GM21529 (cell line): ENCODE data around the gene YTHDF2.

Source experiments
- ATAC-seq: cut with Tn5 transposase; IDR thresholded peaks from one replicate; pipeline ENCODE4 v1.9.1; 2021; ENCODE audit not compliant: unreplicated experiment

Gene YTHDF2

GRCh38 chr1:28796352-28797211 is 59.8 kb downstream of the YTHDF2 start:
- no peak for ATAC-seq

DNA sequence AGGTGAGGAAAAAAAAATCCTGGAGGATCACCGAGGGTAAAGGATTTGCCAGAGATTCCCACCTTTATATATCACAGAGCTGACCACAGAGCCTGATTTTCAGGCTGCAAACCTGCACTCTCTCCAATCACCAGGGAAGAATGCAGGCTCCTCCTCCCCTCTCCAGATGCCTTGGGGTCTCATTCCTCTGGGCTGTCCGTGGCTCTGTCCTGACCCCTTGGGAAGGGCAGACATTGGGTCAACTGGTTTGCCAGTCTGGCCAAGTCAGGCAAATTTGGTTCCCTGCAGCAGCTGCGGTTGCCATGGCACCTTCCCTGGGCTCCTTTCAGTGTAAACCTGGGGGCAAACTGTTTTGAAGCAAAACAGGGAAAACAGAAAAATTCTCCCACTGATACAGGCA is 63.6 kb downstream of the YTHDF2 start:
- no peak for ATAC-seq

- ATAC-seq, result no peak
These were observed 64.7 kb downstream of the YTHDF2 start for GRCh38 chr1:28801461-28801860.

DNA sequence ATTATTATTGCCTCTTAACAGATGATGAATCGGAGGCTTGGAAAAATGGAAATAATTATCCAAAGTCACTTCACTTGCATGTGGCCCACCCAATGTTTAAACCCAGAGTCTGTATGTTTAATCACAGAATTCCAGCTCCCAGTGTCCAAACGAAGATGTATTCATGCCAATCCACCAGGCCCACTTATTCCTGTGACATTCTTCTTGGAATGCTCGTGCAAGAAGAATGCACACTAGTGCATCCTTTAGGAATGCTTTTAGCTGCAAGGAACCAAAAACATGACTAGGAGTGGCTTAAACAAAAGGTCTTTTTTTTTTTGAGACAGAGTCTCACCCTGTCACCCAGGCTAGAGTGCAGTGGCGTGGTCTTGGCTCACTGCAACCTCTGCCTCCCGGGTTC is 66.3 kb downstream of the YTHDF2 start:
- ATAC-seq, result no peak

- ATAC-seq, result no peak
These were observed 66.9 kb downstream of the YTHDF2 start for GRCh38 chr1:28803662-28804061.

DNA sequence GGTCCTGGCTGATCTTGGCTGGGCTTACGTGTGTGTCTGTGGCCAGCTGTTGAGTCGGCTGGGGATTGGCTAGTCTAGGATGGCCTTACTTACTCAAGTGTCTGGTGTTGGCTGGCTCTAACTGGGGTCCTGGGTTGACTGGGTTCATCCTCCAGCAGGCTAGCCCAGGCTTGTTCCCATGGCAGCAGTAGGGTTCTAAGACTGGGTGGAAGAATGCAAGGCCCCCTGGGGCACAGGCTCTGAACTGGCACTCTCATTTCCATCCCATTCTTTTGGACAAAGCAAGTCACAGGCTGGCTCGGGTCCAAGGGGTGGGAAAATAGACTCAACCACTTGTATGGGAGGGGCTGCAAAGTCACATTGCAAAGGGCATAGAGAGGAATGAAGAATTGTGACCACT is 67.3 kb downstream of the YTHDF2 start:
- no peak for ATAC-seq

DNA sequence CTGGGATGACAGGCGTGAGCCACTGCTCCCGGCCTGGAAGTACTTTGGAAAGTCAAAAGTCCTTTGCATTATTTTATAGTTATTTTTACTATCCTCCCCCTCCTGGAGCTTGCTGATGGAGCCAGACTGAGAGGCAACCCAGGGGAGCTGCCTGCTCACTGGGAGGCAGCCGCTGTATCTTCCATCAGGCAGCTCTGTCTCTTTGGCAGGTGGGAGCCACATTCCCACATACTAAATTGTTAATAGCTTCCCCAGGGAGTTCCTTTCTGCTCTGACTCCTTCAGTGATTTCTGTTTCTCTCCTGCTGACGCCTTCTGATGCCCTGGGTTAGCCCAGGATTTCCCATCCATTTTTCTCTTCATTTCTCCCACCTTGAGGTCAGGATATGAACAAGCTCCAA is 70.3 kb downstream of the YTHDF2 start:
- ATAC-seq, result no peak

DNA sequence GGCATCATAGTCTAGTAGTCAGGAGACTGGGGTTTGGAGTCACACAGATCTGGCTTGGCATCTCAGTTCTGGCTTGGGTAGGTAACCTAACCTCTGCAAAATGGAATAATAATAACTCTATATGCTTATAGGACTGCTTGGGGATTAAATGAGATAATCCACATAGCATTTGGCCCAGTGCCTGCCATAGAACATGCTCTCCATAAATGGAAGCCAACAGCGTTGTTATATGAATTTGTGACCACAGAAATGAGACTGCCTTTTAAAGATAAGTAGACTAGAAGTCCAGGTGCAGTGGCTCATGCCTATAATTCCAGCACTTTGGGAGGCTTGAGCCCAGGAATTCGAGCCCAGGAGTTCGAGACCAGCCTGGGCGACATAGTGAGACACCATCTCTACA is 71.2 kb downstream of the YTHDF2 start:
- ATAC-seq, result no peak

DNA sequence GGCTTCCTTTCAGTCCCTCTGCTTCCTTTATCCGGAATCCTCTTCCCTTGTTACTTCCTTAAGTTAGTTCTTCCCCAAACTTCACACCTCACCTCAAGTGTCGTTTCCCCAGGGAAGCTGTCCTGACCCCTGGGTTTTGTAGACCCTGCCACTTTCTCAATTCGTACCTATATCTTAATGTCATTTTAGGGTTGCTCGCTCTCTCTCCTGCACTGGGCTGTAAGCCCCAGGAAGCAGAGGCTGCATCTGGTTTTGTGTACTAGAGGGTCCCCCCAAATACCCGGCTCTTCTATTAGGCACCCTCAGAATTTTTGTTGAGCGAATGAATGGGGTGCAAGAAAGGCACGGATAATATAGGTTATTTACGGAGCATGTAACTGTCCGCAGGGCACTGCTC is 74.6 kb downstream of the YTHDF2 start:
- ATAC-seq, result no peak

- no peak for ATAC-seq
These were observed 75.3 kb downstream of the YTHDF2 start, which contains the start of gene OPRD1 for GRCh38 chr1:28811766-28812668. Gene OPRD1 (plus strand): TSS chr1:28812170. CDS start chr1:28812384, 214 bp downstream.

- no peak for ATAC-seq
These were observed 76.1 kb downstream of the YTHDF2 start for GRCh38 chr1:28812669-28813468.

DNA sequence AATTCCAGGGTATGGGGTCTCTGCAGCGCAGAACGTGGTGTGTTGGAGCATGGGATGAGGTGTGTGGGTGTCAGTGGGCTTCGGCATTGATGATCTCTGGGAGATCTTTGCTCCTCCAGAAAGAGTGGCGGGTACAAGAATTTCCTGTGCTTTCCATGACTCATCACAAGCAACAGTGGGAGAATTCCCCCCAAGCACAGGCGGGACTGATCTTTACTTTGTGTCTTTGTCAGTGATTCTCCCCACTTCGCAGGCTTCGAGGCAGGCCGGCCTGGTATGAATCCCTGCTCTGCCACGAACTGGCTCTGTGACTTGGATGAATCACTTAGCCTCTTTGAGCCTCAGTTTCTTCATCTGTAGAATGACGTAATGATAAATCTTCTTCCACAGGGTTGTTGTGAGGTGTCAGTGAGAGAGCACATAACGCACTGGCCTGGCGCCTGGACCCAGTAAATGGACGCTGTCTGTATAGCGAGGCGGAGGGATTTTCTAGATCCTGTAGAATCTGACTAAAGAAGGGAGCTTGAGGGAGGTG is 77.3 kb downstream of the YTHDF2 start:
- ATAC-seq, result no peak

GRCh38 chr1:28815533-28816185 is 78.9 kb downstream of the YTHDF2 start:
- ATAC-seq, result no peak

DNA sequence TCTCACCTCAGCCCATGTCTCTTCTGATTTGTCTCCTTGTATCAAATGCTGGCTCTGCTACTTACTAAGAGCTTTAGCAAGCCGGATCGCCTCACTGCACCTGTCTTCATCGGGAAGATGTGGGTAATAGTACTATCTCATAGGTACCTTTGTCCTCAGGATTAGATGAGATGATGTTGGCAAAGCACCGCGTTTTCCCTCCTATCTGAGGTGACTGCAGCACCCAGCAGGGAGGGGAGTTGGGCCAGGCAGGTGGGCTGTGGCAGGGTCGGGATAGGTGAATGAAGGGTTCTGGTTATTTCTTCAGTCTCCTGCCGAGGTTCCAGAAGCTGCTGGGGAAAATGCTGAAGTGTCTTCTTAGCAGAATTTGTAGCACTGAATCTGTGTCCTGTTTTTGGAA is 80.4 kb downstream of the YTHDF2 start:
- no peak for ATAC-seq

DNA sequence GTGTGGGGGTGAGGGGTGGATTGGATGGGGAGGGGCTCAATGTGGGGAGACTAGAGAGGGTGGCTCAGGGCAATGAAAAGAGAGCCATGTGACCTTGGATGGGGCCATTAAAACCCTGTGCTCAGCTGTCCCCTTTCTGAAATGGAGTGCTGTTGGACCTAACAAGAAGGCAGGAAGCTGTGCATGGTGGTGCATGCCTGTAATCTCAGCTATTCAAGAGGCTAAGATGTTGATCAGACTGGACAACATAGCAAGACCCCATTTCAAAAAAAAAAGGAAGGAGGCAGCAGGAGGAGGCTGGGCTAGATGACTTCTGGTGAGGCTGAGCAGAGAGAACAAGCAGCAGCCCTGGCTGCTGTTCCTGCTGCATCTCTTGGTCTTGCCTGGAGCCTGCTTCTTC is 82.3 kb downstream of the YTHDF2 start:
- no peak for ATAC-seq
